ENCODE data around the gene NFIA. TPM values are rescaled to one million over a fixed set of nuclear protein-coding genes. Genes with fewer than 3 reads are reported as not detected.

The NFIA gene
- total RNA-seq, 1 experiment from 2014 or later = 12.7 TPM

GRCh38 chr1:61420909-61421835 is 338.8 kb downstream of the NFIA start:
- Histone ChIP-seq H3K9me2 (replicated peaks; ENCODE audit: low read length) (no peaks in the 10 kb centered on the region), H4K20me1 (ENCODE audit: low read length) (no peaks in the 10 kb centered on the region), H3K9ac (ENCODE audit: low read length) (no peak overlapping the region), H3K79me2 (ENCODE audit: low read length) (no peaks in the 10 kb centered on the region), H3F3A (ENCODE audit: low read length, unreplicated experiment) (no peaks in the 10 kb centered on the region), H3K36me3 (ENCODE audit: low read depth, low read length) (no peaks in the 10 kb centered on the region), H3K9me3 (ENCODE audit: low read length) (no peaks in the 10 kb centered on the region), H3K4me1 (ENCODE audit: insufficient read depth, low read length) (peaks cover 23% of the 10 kb centered on the region), H3K4me2 (ENCODE audit: low read length) (no peak overlapping the region), H3K27me3 (ENCODE audit: low read length) (no peaks in the 10 kb centered on the region), H2AFZ (ENCODE audit: low read length) (no peak overlapping the region), H3K27ac (ENCODE audit: low read length) (no peak overlapping the region), H3K4me3 (ENCODE audit: low read length) (no peak overlapping the region)
- POLR2A ChIA-PET (ENCODE audit: unreplicated experiment) = interaction anchor here (0.6 kb wide), 1 partner anchor 10 kb away, joined by 3 read pairs; no protein-coding TSS in a partner anchor
- no peak for TF ChIP-seq EZH2phosphoT487 (IDR thresholded peaks at IDR 0.05; ENCODE audit: borderline replicate concordance, low read length)
- no peak for TF ChIP-seq EZH2 (IDR thresholded peaks at IDR 0.05; ENCODE audit: low read length, unreplicated experiment)
- TF ChIP-seq, protein P1, sequence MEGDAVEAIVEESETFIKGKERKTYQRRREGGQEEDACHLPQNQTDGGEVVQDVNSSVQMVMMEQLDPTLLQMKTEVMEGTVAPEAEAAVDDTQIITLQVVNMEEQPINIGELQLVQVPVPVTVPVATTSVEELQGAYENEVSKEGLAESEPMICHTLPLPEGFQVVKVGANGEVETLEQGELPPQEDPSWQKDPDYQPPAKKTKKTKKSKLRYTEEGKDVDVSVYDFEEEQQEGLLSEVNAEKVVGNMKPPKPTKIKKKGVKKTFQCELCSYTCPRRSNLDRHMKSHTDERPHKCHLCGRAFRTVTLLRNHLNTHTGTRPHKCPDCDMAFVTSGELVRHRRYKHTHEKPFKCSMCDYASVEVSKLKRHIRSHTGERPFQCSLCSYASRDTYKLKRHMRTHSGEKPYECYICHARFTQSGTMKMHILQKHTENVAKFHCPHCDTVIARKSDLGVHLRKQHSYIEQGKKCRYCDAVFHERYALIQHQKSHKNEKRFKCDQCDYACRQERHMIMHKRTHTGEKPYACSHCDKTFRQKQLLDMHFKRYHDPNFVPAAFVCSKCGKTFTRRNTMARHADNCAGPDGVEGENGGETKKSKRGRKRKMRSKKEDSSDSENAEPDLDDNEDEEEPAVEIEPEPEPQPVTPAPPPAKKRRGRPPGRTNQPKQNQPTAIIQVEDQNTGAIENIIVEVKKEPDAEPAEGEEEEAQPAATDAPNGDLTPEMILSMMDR (conservative IDR thresholded peaks at IDR 0.05; ENCODE audit: low read depth, low read length) = no peak
- BruUV-seq (replicated peaks) = no TSS peak
- no peak for ATAC-seq
- intact Hi-C loops (cut with micrococcal nuclease) = no loop called here
- CTCF ChIA-PET = no interaction called here
- DNase-seq = no peak

DNA sequence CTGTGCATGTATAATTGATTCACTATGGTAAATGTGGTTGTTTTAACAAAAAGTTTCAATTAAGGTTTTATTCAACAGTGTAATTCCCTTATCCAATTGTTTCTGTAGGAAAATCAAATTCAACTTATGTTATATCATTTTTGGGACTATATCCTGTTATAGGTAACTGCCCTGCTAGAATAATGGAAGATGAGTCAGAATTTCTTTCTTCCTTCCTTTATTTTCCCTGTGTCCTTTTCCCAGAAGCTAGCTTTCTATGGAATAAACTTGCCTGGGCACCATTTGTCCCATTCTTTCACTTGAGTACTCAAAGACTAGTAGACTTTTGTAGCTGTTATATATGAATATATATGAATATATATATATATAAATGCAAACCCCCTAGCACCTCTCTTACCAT is 341.3 kb downstream of the NFIA start:
- Histone ChIP-seq H3F3A (ENCODE audit: low read length, unreplicated experiment) (no peaks in the 10 kb centered on the region), H3K9me3 (ENCODE audit: low read length) (no peaks in the 10 kb centered on the region), H3K9ac (ENCODE audit: low read length) (no peak overlapping the region), H3K4me2 (ENCODE audit: low read length) (no peak overlapping the region), H3K79me2 (ENCODE audit: low read length) (no peaks in the 10 kb centered on the region), H3K9me2 (replicated peaks; ENCODE audit: low read length) (no peaks in the 10 kb centered on the region), H3K4me1 (ENCODE audit: insufficient read depth, low read length) (peaks cover 23% of the 10 kb centered on the region), H3K4me3 (ENCODE audit: low read length) (no peak overlapping the region), H3K27me3 (ENCODE audit: low read length) (no peaks in the 10 kb centered on the region), H2AFZ (ENCODE audit: low read length) (no peak overlapping the region), H3K27ac (ENCODE audit: low read length) (no peak overlapping the region), H4K20me1 (ENCODE audit: low read length) (no peaks in the 10 kb centered on the region), H3K36me3 (ENCODE audit: low read depth, low read length) (no peaks in the 10 kb centered on the region)
- ChIA-PET POLR2A (ENCODE audit: unreplicated experiment) (interaction anchor here (0.7 kb wide), 1 partner anchor 413 kb away, joined by 3 read pairs; no protein-coding TSS in a partner anchor), CTCF (interaction anchor here (0.5 kb wide), 1 partner anchor 29 kb away, joined by 6 read pairs; no protein-coding TSS in a partner anchor)
- intact Hi-C loops (cut with micrococcal nuclease) = no loop called here
- BruUV-seq (replicated peaks) = no TSS peak
- DNase-seq = no peak
- no peak for TF ChIP-seq EZH2phosphoT487 (IDR thresholded peaks at IDR 0.05; ENCODE audit: borderline replicate concordance, low read length)
- TF ChIP-seq, protein P1 (conservative IDR thresholded peaks at IDR 0.05; ENCODE audit: low read depth, low read length) = no peak
- TF ChIP-seq EZH2 (IDR thresholded peaks at IDR 0.05; ENCODE audit: low read length, unreplicated experiment) = no peak
- ATAC-seq = no peak

- peaks cover 23% of the 10 kb centered on the region for H3K4me1 ChIP-seq (ENCODE audit: insufficient read depth, low read length)
- H2AFZ ChIP-seq (ENCODE audit: low read length) = no peak overlapping the region
- intact Hi-C loops (cut with micrococcal nuclease) = no loop called here
- H3K9ac ChIP-seq (ENCODE audit: low read length) = no peak overlapping the region
- no peaks in the 10 kb centered on the region for H3K36me3 ChIP-seq (ENCODE audit: low read depth, low read length)
- H3K79me2 ChIP-seq (ENCODE audit: low read length) = no peaks in the 10 kb centered on the region
- peak; percentile 89 for DNase-seq
- TF ChIP-seq EZH2phosphoT487 (IDR thresholded peaks at IDR 0.05; ENCODE audit: borderline replicate concordance, low read length) (no peak), EZH2 (IDR thresholded peaks at IDR 0.05; ENCODE audit: low read length, unreplicated experiment) (no peak)
- TF ChIP-seq, protein P1 (conservative IDR thresholded peaks at IDR 0.05; ENCODE audit: low read depth, low read length) = no peak
- CTCF ChIA-PET = no interaction called here
- H3K9me3 ChIP-seq (ENCODE audit: low read length) = no peaks in the 10 kb centered on the region
- POLR2A ChIA-PET (ENCODE audit: unreplicated experiment) = interaction anchor here (0.7 kb wide), 1 partner anchor 413 kb away, joined by 3 read pairs; no protein-coding TSS in a partner anchor
- no peak overlapping the region for H3K4me3 ChIP-seq (ENCODE audit: low read length)
- H3K9me2 ChIP-seq (replicated peaks; ENCODE audit: low read length) = no peaks in the 10 kb centered on the region
- H4K20me1 ChIP-seq (ENCODE audit: low read length) = no peaks in the 10 kb centered on the region
- peak overlapping the region; percentile 23 for H3K27ac ChIP-seq (ENCODE audit: low read length)
- H3K4me2 ChIP-seq (ENCODE audit: low read length) = peak overlapping the region; percentile 57
- peak; percentile 69 for ATAC-seq
- H3F3A ChIP-seq (ENCODE audit: low read length, unreplicated experiment) = no peaks in the 10 kb centered on the region
- H3K27me3 ChIP-seq (ENCODE audit: low read length) = no peaks in the 10 kb centered on the region
- BruUV-seq (replicated peaks) = no TSS peak
Observed at GRCh38 chr1:61424382-61424781, 342.0 kb downstream of the NFIA start.

All from PC-3 (cell line).